Memory B cell (primary cell): Measurements from ENCODE around the gene STX4.

ENCODE experiments used
- ATAC-seq: fragments of 150-1000 bp; cut with Tn5 transposase; 2 replicates; pipeline ENCODE4 v1.10.0; 2021; ENCODE audit warnings: low read depth, mild to moderate bottlenecking, moderate library complexity
- DNase-seq, 2 donors: peaks; one replicate each; pipeline ENCODE4 v3.0.0; 2022; ENCODE audit warnings: low spot score in 2 of 2
- H3K27ac Mint-ChIP-seq: one replicate; pipeline ENCODE4 v1.8.0; 2022; ENCODE audit warnings: mild to moderate bottlenecking, moderate library complexity, mixed read lengths
- H3K27me3 Mint-ChIP-seq: one replicate; pipeline ENCODE4 v1.8.0; 2022; ENCODE audit warnings: mixed read lengths
- H3K36me3 Mint-ChIP-seq: one replicate; pipeline ENCODE4 v1.8.0; 2022; ENCODE audit warnings: mild to moderate bottlenecking, mixed read lengths
- H3K4me1 Mint-ChIP-seq: one replicate; pipeline ENCODE4 v1.8.0; 2022; ENCODE audit warnings: mixed read lengths
- H3K4me3 Mint-ChIP-seq: one replicate; pipeline ENCODE4 v1.8.0; 2022; ENCODE audit warnings: mild to moderate bottlenecking, moderate library complexity, mixed read lengths
- H3K9me3 Mint-ChIP-seq: one replicate; pipeline ENCODE4 v1.8.0; 2022; ENCODE audit warnings: mixed read lengths

The STX4 gene

DNA sequence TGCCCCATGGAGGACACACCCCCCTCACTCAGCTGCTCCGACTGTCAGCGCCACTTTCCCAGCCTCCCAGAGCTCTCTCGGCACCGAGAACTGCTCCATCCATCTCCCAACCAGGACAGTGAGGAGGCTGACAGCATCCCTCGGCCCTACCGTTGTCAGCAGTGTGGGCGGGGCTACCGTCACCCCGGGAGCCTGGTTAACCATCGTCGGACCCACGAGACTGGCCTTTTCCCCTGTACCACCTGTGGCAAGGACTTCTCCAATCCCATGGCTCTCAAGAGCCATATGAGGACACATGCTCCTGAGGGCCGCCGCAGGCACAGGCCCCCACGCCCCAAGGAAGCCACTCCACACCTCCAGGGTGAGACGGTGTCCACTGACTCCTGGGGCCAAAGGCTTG, 43.0 kb downstream of the STX4 start:
- peaks cover 32% of the 10 kb centered on the region for H3K4me1 Mint-ChIP-seq

DNA sequence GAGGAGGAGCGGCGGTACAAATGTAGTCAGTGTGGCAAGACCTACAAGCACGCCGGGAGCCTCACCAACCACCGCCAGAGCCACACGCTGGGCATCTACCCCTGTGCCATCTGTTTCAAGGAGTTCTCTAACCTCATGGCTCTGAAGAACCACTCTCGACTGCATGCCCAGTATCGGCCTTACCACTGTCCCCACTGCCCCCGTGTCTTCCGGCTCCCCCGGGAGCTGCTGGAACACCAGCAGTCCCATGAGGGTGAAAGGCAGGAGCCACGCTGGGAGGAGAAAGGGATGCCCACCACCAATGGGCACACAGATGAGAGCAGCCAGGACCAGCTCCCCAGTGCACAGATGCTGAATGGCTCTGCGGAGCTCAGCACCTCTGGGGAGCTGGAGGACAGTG, 43.7 kb downstream of the STX4 start:
- H3K27ac Mint-ChIP-seq, result no peak overlapping the region
- no peaks in the 10 kb centered on the region for H3K9me3 Mint-ChIP-seq
- H3K4me1 Mint-ChIP-seq, result peaks cover 31% of the 10 kb centered on the region
- no peaks in the 10 kb centered on the region for H3K27me3 Mint-ChIP-seq
- H3K36me3 Mint-ChIP-seq, result peaks cover 15% of the 10 kb centered on the region
- no peak for ATAC-seq
- H3K4me3 Mint-ChIP-seq, result no peak overlapping the region
- DNase-seq, result no peak

More for the DNA sequence above, 43.0 kb downstream of the STX4 start:
- ATAC-seq (no peak), DNase-seq (no peak)
- Mint-ChIP-seq H3K9me3 (no peaks in the 10 kb centered on the region), H3K36me3 (peaks cover 15% of the 10 kb centered on the region), H3K4me3 (no peak overlapping the region), H3K27me3 (no peaks in the 10 kb centered on the region), H3K27ac (no peak overlapping the region)

DNA sequence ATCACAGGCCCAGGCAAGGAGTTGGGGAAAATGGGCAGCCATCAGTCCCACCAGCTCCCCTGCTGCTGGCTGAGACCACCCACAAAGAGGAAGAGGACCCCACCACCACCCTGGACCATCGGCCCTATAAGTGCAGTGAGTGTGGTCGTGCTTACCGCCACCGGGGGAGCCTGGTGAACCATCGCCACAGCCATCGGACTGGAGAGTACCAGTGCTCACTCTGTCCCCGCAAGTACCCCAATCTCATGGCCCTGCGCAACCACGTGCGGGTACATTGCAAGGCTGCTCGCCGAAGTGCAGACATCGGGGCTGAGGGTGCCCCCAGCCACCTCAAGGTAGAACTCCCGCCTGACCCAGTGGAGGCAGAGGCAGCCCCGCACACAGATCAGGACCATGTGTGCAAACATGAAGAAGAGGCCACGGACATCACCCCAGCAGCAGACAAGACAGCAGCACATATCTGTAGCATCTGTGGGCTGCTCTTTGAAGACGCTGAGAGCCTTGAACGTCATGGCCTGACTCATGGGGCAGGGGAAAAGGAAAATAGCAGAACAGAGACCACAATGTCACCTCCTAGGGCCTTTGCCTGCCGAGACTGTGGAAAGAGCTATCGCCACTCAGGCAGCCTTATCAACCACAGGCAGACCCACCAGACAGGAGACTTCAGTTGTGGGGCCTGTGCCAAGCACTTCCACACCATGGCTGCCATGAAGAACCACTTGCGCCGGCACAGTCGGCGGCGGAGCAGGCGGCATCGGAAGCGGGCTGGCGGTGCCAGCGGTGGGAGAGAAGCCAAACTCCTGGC, 44.4 kb downstream of the STX4 start:
- DNase-seq (no peak), ATAC-seq (no peak)
- Mint-ChIP-seq H3K4me1 (peaks cover 27% of the 10 kb centered on the region), H3K27me3 (no peaks in the 10 kb centered on the region), H3K36me3 (peaks cover 18% of the 10 kb centered on the region), H3K27ac (no peak overlapping the region), H3K4me3 (no peak overlapping the region), H3K9me3 (no peaks in the 10 kb centered on the region)

DNA sequence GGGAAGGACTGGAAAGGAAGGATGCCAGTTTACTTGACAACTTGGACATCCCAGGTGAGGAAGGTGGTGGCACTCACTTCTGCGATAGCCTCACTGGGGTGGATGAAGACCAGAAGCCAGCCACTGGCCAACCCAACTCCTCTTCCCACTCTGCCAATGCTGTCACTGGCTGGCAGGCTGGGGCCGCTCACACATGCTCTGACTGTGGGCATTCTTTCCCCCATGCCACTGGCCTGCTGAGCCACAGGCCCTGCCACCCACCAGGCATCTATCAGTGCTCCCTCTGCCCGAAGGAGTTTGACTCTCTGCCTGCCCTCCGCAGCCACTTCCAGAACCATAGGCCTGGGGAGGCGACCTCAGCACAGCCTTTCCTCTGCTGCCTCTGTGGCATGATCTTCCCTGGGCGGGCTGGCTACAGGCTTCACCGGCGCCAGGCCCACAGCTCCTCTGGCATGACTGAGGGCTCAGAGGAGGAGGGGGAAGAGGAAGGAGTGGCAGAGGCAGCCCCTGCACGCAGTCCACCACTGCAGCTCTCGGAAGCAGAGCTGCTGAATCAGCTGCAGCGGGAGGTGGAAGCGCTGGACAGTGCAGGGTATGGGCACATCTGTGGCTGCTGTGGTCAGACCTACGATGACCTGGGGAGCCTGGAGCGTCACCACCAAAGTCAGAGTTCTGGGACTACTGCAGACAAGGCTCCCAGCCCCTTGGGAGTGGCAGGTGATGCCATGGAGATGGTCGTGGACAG, 45.4 kb downstream of the STX4 start:
- ATAC-seq (no peak), DNase-seq (no peak)
- H3K27ac Mint-ChIP-seq, result no peak overlapping the region
- peaks cover 18% of the 10 kb centered on the region for H3K36me3 Mint-ChIP-seq
- peaks cover 25% of the 10 kb centered on the region for H3K4me1 Mint-ChIP-seq
- H3K4me3 Mint-ChIP-seq, result no peak overlapping the region
- H3K9me3 Mint-ChIP-seq, result no peaks in the 10 kb centered on the region
- no peaks in the 10 kb centered on the region for H3K27me3 Mint-ChIP-seq

DNA sequence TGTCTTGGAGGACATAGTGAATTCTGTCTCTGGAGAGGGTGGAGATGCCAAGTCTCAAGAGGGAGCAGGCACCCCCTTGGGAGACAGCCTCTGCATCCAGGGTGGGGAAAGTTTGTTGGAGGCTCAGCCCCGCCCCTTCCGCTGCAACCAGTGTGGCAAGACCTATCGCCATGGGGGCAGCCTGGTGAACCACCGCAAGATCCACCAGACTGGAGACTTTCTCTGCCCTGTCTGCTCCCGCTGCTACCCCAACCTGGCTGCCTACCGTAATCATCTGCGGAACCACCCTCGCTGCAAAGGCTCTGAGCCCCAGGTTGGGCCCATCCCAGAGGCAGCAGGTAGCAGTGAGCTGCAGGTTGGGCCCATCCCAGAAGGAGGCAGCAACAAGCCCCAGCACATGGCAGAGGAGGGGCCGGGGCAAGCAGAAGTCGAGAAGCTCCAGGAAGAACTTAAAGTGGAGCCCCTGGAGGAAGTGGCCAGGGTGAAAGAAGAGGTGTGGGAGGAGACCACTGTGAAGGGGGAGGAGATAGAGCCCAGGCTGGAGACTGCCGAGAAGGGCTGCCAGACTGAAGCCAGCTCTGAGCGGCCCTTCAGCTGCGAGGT, 46.1 kb downstream of the STX4 start:
- H3K36me3 Mint-ChIP-seq, result peaks cover 18% of the 10 kb centered on the region
- no peak overlapping the region for H3K27ac Mint-ChIP-seq
- H3K4me1 Mint-ChIP-seq, result peaks cover 24% of the 10 kb centered on the region
- H3K27me3 Mint-ChIP-seq, result no peaks in the 10 kb centered on the region
- no peak overlapping the region for H3K4me3 Mint-ChIP-seq
- DNase-seq (no peak), ATAC-seq (no peak)
- no peaks in the 10 kb centered on the region for H3K9me3 Mint-ChIP-seq

DNA sequence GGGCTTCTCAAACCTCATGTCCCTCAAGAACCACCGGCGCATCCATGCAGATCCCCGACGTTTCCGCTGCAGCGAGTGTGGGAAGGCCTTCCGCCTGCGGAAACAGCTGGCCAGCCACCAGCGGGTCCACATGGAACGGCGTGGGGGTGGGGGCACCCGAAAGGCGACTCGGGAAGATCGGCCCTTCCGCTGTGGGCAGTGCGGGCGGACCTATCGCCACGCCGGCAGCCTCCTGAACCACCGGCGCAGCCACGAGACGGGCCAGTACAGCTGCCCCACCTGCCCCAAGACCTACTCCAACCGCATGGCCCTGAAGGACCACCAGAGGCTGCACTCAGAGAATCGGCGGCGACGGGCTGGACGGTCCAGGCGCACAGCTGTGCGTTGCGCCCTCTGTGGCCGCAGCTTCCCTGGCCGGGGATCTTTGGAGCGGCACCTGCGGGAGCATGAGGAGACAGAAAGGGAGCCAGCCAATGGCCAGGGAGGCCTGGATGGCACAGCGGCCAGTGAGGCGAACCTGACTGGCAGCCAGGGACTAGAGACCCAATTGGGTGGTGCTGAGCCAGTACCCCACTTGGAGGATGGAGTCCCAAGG, 46.8 kb downstream of the STX4 start:
- Mint-ChIP-seq H3K4me3 (no peak overlapping the region), H3K4me1 (peaks cover 18% of the 10 kb centered on the region), H3K36me3 (peaks cover 18% of the 10 kb centered on the region), H3K27me3 (no peaks in the 10 kb centered on the region), H3K9me3 (no peaks in the 10 kb centered on the region), H3K27ac (peak overlapping the region; percentile 47)
- DNase-seq, result no peak
- no peak for ATAC-seq

DNA sequence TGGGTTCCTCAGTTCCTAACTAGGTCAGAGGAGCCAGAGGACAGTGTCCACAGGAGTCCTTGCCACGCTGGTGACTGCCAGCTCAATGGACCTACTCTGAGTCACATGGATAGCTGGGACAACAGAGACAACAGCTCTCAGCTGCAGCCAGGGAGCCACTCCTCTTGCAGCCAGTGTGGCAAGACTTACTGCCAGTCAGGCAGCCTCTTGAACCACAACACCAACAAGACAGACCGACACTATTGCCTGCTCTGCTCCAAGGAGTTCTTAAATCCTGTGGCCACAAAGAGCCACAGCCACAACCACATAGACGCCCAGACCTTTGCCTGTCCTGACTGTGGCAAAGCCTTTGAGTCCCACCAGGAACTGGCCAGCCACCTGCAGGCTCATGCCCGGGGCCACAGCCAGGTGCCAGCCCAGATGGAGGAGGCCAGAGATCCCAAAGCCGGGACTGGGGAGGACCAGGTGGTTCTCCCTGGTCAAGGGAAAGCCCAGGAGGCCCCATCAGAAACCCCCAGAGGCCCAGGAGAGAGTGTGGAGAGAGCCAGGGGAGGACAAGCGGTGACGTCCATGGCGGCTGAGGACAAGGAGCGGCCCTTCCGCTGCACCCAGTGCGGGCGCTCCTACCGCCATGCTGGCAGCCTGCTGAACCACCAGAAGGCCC, 47.5 kb downstream of the STX4 start:
- no peak for DNase-seq

DNA sequence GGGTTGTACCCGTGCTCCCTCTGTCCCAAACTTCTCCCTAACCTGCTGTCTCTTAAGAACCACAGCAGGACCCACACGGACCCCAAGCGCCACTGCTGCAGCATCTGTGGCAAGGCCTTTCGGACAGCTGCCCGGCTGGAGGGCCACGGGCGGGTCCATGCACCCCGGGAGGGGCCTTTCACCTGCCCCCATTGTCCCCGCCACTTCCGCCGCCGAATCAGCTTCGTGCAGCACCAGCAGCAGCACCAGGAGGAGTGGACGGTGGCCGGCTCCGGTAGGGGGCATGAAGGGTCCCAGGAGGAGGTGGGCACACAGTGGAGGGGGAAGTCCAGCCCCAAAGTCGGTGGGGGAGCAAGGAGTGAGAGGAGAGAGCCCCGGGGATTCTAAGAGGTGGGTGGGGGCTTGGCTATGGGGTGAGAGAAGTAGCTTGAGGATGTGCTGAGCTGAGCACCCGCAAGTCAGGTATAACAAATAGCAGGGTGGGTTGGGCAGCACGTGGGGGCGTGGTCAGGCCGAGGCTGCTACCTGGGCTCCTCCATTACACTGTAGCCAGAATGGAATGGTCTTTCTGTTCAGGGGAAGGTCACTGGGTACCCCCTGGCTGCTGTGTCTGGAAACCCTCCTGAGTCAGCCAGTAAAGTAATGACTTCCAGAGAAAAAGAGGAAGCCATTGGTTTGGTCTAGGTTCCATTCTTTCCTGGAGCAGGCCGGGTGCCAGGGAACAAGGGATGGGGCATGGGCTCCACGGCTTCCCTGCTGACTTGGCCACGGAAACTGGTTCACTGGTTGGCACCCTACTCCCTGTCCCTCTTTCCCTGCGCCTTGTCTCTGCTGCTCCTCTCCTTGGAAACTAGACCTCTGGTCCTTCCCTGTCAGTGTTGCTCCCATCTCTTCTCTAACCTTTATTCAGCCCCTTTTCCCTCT, 48.3 kb downstream of the STX4 start:
- no peak for DNase-seq
- H3K9me3 Mint-ChIP-seq, result no peaks in the 10 kb centered on the region
- ATAC-seq, result no peak
- no peaks in the 10 kb centered on the region for H3K27me3 Mint-ChIP-seq
- H3K27ac Mint-ChIP-seq, result peak overlapping the region; percentile 77
- H3K4me1 Mint-ChIP-seq, result peaks cover 14% of the 10 kb centered on the region
- H3K36me3 Mint-ChIP-seq, result peaks cover 21% of the 10 kb centered on the region
- no peak overlapping the region for H3K4me3 Mint-ChIP-seq

More for the DNA sequence above, 47.5 kb downstream of the STX4 start:
- peaks cover 18% of the 10 kb centered on the region for H3K4me1 Mint-ChIP-seq
- no peak for ATAC-seq
- no peaks in the 10 kb centered on the region for H3K9me3 Mint-ChIP-seq
- H3K27ac Mint-ChIP-seq, result no peak overlapping the region
- H3K27me3 Mint-ChIP-seq, result no peaks in the 10 kb centered on the region
- peaks cover 18% of the 10 kb centered on the region for H3K36me3 Mint-ChIP-seq
- no peak overlapping the region for H3K4me3 Mint-ChIP-seq

DNA sequence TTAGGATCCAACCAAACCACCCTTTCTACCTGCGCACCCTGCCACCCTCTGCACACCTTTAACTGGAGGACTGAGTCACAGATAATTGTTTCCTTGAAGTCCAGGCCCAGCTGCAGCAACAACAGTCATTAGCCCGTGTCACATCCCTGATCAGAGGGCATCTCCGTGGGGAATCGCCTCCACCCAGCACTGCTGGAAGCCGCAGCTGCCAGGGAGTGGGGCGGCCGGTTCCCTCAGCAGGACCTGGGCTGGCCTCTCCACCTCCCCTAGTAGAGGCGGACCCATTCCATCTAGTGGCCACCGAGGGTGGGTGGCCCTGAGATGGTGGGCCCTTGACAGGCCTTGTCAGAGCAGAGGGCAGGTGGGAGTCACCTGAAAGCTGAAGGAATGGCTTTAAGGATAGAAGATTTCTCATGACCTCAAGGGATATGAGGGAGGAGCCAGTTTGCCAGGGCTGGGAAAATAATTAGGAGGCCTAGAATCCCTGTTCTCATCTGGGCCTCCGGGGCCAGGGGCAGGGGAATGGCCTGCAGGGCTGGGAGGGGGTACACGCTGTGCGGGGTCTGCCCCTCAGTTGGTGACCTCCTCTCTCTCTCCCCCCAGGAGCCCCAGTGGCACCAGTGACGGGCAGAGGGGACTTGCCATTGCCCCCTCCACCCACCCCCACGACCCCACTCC, 49.1 kb downstream of the STX4 start:
- H3K27ac Mint-ChIP-seq, result peak overlapping the region; percentile 77
- peaks cover 21% of the 10 kb centered on the region for H3K36me3 Mint-ChIP-seq
- peaks cover 14% of the 10 kb centered on the region for H3K4me1 Mint-ChIP-seq

DNA sequence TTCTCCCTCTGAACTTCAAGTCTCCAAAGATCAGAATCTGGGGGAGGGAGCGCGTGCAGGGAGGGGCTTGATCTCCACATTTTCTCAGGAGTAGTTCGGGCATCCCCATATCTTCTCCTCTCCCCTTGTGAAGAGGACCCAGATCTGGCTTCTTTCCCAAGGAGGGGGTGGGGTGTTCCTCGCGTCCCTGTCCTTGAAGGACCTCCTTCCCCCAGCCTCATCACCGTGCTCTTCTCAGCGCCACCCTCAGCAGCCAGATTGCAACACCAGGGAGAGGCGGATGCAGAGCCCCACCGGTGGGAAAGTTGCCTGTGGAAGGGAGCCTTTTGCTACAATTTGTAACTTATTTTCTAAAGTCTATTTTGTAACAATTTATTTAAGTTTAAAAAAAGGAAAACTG, 49.7 kb downstream of the STX4 start:
- Mint-ChIP-seq H3K4me3 (no peak overlapping the region), H3K36me3 (peaks cover 16% of the 10 kb centered on the region), H3K27ac (no peak overlapping the region), H3K4me1 (peaks cover 14% of the 10 kb centered on the region), H3K9me3 (no peaks in the 10 kb centered on the region), H3K27me3 (no peaks in the 10 kb centered on the region)
- DNase-seq (no peak), ATAC-seq (no peak)

More for the DNA sequence above, 49.1 kb downstream of the STX4 start:
- Mint-ChIP-seq H3K27me3 (no peaks in the 10 kb centered on the region), H3K4me3 (no peak overlapping the region), H3K9me3 (no peaks in the 10 kb centered on the region)
- ATAC-seq (no peak), DNase-seq (no peak)

DNA sequence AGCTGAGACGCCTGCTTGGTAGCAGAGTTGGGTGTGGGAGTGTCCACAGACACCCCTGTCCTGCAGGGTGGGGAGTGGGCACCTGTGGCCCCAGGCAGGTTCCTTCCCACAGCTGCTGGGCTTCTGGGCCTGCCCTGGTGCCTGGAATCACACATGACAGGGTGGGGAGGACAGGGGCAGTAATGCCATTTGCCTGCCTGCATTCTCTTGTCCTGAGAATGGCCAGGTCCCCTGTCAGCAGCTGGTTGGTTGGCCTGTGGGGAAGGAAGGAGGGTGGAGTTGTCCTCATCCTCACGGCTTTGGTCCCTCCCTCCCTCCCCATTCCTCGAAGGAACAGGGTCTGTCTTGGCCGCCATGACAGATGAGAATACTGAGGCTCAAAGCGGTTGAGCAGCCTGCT, 50.2 kb downstream of the STX4 start:
- Mint-ChIP-seq H3K9me3 (no peaks in the 10 kb centered on the region), H3K4me3 (no peak overlapping the region), H3K27ac (no peak overlapping the region), H3K4me1 (peaks cover 14% of the 10 kb centered on the region), H3K36me3 (peaks cover 13% of the 10 kb centered on the region), H3K27me3 (no peaks in the 10 kb centered on the region)
- no peak for DNase-seq
- no peak for ATAC-seq

DNA sequence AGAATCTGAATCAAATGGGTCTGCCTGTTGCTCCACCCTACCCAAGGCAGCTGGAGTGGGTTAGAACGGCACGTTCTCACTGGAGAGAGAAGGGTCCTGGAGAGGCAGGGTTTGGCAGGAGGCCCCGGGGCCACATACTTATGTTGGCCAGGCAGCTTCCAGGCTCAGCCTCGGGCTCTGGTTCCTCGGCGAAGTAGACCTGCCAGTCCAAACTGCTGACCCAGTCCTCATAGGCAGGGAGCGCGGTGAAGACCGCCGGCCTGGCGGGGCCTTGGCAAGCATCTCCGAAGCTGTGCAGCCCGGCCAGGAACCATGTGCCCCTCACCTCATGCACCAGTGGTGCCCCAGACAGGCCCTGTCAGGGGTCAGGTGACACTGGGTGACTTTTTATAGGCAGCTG, 50.6 kb downstream of the STX4 start:
- Mint-ChIP-seq H3K36me3 (peaks cover 9% of the 10 kb centered on the region), H3K9me3 (no peaks in the 10 kb centered on the region), H3K4me3 (no peak overlapping the region), H3K27ac (no peak overlapping the region), H3K27me3 (no peaks in the 10 kb centered on the region), H3K4me1 (peaks cover 14% of the 10 kb centered on the region)
- DNase-seq, result no peak
- ATAC-seq, result no peak
